Measurements from ENCODE around the gene TYK2.
"Not testable (repeated sequence)": the region's sequence is repeated elsewhere in the genome, so short reads cannot be mapped to it uniquely, and the experiment has no call there.

TYK2 gene

GRCh38 chr19:10380313-10381102 is at the start of gene TYK2:
Gene TYK2 (minus strand): TSS chr19:10380572. CDS start chr19:10378406, 2,166 bp downstream.
- peak; percentile 93 for DNase-seq (ENCODE audit: low read depth, low spot score)

GRCh38 chr19:10428996-10429381 is 48.6 kb upstream of the TYK2 start:
- no peak for DNase-seq (ENCODE audit: low read depth, low spot score)

DNA sequence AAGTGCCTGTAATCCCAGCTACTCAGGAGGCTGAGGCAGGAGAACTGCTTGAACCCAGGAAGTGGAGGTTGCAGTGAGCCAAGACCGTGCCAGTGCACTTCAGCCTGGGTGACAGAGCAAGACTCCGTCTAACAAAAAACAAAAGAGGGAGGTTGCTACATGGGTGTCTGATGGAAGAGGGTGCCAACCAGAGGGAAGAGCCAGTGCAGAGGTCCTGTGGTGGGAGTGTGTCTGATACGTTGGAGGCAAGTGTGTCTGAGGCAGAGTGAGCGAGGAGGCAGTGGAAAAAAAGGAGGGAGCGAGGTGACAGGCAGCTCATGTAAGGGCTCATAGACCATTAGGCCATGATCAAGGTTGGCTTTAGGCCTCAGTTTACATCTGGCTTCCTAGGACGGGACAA is 46.8 kb upstream of the TYK2 start:
- no peak for DNase-seq (ENCODE audit: low read depth, low spot score)

DNA sequence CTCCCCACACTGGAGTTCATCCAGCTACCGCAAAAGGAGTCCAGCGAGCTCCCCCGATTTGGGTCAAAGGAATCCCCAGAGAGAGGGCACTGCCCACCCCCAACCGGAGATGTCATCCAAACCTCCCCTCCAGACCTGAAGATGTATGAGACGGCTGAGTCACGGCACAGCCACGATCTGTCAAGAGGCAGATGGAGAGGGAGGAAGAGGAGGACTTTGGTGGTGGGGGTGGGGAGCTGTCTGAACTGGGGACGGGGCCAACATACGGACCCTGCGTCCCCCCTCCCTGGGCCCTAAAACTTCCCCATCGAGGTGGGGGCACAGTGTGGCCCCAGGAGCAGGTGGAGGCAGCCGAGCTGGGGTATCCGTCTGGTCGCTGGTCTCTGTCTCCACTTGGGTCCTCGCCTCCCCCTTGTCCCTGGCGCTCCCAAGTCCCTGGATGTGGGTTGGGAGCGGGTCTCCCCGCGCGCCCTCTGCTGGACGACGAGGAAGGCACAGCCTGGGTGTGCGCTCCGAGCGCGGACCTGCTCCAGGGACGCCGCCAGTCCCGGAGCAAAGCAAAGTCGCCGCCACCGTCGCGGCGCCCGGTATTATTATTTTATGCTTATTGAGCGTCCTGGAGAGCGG is 43.8 kb upstream of the TYK2 start:
- no peak for DNase-seq (ENCODE audit: low read depth, low spot score)

DNA sequence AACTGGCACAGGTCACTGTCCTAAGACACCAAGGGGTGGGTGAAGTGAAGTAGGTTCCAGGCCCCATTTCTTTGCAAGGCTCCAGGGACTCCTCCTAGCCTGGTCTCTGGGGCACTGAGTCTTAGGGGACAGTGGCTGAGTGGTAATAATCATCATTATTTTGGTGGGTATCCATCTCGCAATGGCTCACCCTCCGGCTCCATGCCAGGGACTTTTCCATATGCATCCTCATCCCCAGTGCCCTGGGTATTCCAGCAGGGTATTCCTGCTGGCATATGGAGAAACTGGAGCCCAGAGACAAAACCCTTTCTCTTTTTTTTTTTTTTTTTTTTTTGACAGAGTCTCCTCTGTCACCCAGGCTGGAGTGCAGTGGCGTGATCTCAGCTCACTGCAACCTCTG is 42.5 kb upstream of the TYK2 start:
- no peak for DNase-seq (ENCODE audit: low read depth, low spot score)

DNA sequence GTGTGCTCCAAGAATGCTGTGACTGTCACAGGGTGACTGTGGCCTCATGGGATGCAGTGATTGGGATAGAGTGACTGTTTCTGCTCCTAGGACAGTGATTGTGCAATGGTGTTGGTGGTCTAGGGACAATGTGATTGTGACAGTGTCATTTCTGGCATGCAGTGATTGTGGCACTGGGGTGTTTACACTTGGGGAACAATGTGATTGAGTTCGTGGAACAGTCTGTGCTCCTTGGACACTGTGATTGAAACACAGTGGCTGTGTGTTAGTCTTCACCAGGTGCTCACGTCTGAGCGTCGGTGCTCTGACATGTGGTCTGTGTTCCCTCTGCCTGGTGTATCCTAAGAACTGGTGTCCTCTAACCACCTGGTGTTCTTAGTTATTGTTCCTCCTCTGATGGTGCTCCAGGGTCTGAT is 41.7 kb upstream of the TYK2 start:
- no peak for DNase-seq (ENCODE audit: low read depth, low spot score)

- no peak for DNase-seq (ENCODE audit: low read depth, low spot score)
Observed at GRCh38 chr19:10421240-10422045, 41.1 kb upstream of the TYK2 start.

GRCh38 chr19:10420444-10421239 is 40.3 kb upstream of the TYK2 start, which contains the start of gene PDE4A:
Gene PDE4A (plus strand): TSS chr19:10420538. CDS start chr19:10420765, 227 bp downstream.
- DNase-seq (ENCODE audit: low read depth, low spot score): no peak

GRCh38 chr19:10419646-10420443 is 39.5 kb upstream of the TYK2 start:
- DNase-seq (ENCODE audit: low read depth, low spot score): peak; percentile 94

DNA sequence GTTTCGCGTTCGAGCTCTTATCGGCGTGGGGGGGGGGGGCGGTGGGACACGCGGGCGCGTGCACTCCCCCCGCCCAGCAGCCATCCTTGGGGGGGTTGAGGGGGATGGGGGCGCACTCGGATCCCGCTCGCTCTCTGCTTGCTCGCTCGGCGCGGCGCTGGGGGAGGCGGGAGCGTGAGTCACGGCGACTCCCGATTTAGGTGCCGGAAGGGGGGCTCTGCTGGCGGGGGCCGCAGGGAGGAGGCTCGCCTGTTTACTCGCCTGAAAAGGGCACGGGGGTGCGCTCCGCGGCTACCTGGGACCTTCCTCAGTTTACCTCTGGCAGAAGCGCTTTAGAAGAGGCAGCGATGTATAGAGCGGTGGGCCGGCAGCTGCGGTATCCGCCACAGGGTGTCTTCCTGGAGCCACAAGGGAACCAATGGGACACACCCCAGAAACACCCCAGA is 38.9 kb upstream of the TYK2 start:
- DNase-seq (ENCODE audit: low read depth, low spot score): no peak

DNA sequence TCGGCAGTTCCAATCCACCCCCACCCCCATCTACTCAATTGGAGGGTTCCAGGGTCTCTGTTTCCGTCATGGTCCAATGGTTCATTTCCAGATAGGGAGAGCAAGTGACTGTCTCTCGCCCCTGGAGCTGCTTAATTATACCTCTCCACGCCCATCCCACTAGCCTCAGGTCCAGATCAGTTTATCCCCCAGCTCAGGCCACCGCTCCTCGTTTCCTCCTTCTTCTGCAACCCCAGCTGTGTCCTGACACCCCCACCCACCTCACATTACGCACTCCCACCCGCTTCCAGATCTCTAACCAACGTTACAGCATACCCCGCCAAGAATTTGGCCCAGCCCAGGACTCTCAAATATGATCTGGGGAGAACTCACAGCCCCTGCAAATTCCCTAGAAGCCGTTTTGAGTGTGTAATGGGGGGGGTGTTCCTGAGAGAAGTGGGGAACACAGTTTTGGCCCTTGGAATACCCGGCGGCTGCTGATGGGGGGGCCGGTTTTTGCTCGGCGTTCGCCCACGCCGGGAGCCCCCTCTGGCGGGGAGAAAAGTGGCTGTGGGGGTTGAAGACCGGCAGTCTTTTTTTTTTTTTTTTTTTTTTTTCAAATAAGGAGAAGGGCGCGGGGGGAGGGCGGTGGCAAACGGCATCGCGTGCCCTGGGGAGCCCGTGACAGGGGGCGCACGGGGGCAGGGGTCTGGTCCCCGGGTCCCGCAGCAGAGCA is 38.3 kb upstream of the TYK2 start:
- no peak for DNase-seq (ENCODE audit: low read depth, low spot score)

- no peak for DNase-seq (ENCODE audit: low read depth, low spot score)
Observed at GRCh38 chr19:10418235-10418484, 37.8 kb upstream of the TYK2 start.

GRCh38 chr19:10417541-10418234 is 37.3 kb upstream of the TYK2 start:
- no peak for DNase-seq (ENCODE audit: low read depth, low spot score)

- no peak for DNase-seq (ENCODE audit: low read depth, low spot score)
Observed at GRCh38 chr19:10416380-10417257, 36.2 kb upstream of the TYK2 start.

DNA sequence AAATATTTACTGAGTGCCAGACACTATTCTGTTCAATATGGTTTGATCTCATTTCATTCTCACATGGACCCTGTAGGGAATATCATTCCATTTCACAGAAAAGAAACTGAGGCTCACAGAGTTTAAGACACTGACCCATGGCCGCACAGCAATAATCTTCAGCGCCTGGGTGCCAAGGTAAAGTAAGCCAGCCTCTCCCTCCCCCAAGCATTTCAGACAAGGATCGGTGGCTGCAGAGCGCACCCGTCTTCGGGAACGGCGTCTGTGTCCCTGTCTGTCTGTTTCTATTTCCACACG is 35.7 kb upstream of the TYK2 start:
- no peak for DNase-seq (ENCODE audit: low read depth, low spot score)

DNA sequence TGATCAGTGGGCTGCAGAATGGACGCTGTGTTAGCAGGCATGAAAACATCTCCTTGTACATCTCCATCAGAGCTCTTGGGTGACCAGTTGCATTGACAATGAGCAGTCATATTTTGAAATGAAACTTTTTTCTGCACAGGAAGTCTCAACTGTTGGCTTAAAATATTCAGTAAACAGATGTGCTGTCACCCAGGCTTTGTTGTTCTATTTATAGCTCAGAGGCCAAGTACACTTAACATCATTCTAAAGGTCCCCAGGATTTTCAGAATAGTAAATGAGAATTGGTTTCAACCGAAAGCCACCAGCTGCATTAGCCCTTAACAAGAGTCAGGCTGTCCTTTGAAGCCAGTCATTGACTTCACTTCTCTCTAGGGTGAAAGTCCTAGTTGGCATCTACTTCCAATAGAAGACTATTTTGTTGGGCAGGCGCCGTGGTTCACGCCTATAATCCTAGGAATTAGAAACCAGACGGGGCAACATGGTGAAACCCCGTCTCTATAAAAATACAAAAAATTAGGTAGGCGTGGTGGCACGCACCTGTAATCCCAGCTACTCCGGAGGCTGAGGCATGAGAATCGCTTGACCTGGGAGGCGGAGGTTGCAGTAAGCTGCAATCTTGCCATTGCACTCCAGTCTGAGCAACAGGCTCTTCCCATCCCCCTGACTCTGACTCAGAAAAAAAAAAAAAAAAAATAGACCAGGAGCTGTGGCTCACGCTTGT is 32.0 kb upstream of the TYK2 start:
- DNase-seq (ENCODE audit: low read depth, low spot score): no peak

DNA sequence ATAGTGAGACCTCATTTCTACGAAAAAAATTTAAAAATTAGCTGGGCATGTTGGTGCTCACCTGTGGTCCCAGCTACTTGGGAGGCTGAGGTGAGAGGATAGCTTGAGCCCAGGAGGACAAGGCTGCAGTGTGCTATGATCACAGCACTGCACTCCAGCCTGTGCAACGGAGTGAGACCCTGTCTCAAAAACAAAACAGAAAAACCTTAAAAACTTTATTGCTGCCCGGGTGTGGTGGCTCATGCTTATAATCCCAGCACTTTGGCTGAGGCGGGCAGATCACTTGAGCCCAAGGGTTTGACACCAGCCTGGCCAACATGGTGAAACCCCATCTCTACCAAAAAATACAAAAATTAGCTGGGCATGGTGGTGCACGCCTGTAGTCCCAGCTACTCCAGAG is 30.9 kb upstream of the TYK2 start:
- not testable (repeated sequence) for DNase-seq (ENCODE audit: low read depth, low spot score)
